22Rv1 (cell line): ENCODE measurements around the gene SUCO.

Source experiments
- CTCF ChIP-seq: fragments of 450-650 bp; IDR thresholded peaks from 2 replicates; pipeline ENCODE4 v1.5.1; 2017; ENCODE audit warnings: mild to moderate bottlenecking
- ZFX ChIP-seq: fragments of 450-650 bp; IDR thresholded peaks from 2 replicates; pipeline ENCODE4 v1.6.1; 2017; ENCODE audit warnings: antibody characterized with exemption, borderline replicate concordance

GRCh38 chr1:172545396-172546004 is 12.6 kb downstream of the SUCO start:
- TF ChIP-seq CTCF, result no peak
- TF ChIP-seq ZFX, result no peak
